LNCAP (cell line): Measurements from ENCODE around the gene HYOU1.

Experiments used
- CTCF ChIP-seq: fragments of 450-650 bp; IDR thresholded peaks from 2 replicates; pipeline ENCODE4 v1.5.1; 2017; ENCODE audit warnings: mild to moderate bottlenecking

HYOU1 gene

GRCh38 chr11:119095066-119095880 is 38.3 kb upstream of the HYOU1 start:
- 0 out of 2 replicates have a peak, but pooled peaks have one; percentile 23 for TF ChIP-seq CTCF

DNA sequence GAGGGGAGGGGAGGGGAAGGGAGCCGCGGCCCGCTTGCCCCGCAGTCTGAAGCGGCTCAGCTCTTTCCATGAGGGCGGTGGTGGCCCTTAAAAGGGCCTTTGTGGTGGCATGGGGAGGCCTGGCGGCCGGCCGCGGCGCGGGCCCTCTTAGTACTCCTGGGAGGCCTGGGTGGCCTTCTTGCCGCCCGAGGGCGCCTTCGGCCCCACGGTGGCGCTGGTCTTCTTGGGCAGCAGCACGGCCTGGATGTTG is 37.7 kb upstream of the HYOU1 start:
- peak; percentile 72 for TF ChIP-seq CTCF

GRCh38 chr11:119093942-119094815 is 37.2 kb upstream of the HYOU1 start:
- TF ChIP-seq CTCF = no peak

DNA sequence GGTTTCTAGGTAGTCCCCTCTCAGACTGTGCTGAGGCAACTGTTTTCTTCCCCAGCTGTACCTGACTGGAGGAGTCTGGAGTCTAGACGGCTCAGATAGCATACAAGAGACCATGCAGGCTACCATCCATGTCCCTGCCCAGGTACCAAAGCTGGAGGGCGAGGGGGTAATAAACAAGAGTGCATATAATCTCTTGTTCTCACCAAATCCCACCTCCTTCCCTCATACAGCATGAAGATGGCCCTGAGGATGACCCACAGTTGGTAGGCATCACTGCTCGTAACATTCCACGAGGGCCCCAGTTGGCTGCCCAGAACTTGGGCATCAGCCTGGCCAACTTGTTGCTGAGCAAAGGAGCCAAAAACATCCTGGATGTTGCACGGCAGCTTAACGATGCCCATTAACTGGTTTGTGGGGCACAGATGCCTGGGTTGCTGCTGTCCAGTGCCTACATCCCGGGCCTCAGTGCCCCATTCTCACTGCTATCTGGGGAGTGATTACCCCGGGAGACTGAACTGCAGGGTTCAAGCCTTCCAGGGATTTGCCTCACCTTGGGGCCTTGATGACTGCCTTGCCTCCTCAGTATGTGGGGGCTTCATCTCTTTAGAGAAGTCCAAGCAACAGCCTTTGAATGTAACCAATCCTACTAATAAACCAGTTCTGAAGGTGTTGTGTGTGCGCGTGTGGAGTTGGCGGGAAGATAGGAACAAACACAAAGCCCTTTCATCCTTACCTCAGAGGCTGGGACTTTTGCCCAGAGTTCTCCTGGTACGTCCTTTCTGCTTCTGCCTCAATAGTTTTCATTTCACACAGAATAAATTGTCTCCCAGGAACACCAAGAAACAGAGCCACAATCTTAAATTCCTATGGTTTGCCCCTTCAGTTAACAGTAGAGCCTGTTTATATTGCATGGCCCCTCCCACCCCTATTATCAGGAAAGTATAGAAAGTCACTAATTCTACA is 36.2 kb upstream of the HYOU1 start:
- TF ChIP-seq CTCF = no peak

DNA sequence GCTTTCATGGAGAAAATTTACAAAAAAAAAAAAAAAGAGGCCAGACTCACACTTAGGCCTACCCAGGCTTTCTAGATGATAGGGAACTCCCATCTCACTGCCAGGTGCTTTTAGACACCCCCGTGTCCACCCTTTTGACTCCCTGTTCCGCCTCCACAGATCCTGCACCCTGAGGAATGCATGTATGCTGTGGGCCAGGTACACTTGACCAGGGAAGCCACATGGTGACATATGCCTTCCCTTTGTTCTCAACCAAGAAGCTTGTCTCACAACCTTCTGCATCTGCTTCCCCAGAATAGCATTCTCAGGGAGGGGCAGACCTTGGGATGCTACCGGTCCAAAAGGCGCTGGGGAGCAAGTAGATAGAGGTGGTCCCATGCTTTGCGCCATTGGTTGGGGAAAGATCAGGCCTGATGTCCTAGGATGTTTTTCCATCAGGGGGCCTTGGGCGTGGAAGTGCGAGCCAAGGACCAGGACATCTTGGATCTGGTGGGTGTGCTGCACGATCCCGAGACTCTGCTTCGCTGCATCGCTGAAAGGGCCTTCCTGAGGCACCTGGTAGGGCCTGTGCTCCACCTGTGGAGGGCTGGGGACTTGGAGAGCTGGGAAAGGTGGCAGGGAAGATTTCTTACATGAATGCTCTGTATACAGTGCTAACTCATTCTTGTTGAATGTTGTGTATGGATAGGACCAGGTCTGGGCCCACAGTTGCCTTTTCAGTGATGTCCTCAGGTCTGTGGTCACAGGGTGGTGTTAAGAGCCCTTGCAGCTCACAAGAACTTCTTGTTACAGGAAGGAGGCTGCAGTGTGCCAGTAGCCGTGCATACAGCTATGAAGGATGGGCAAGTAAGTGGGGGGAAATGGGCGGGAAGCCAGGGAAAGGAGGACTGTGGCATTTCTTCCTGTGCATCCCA is 35.2 kb upstream of the HYOU1 start:
- no peak for TF ChIP-seq CTCF

- no peak for TF ChIP-seq CTCF
Observed at GRCh38 chr11:119091178-119091577, 34.2 kb upstream of the HYOU1 start.
